HCT116 (cell line): Measurements from ENCODE around the gene TRMU.

Experiments
- CTCF ChIP-seq, 3 experiments: fragments of 200-600 bp in 1 of 3; sonication (generic) in 1 of 3; IDR thresholded peaks in 2 of 3; conservative IDR thresholded peaks in 1 of 3; 2 replicates each; pipeline ENCODE4 v1.5.1; 2012 to 2017; ENCODE audit warnings: low read depth in 2 of 3, low read length in 2 of 3, antibody characterized with exemption in 1 of 3, borderline replicate concordance in 1 of 3, control low read depth in 1 of 3, mild to moderate bottlenecking in 1 of 3, mixed read lengths in 1 of 3, mixed run types in 1 of 3, moderate library complexity in 1 of 3; ENCODE audit not compliant: insufficient read depth in 1 of 3
- EZH2phosphoT487 ChIP-seq: fragments of 200-600 bp; IDR thresholded peaks from 2 replicates; pipeline ENCODE4 v1.6.1; 2018; ENCODE audit warnings: antibody characterized with exemption, borderline replicate concordance
- POLR2A ChIP-seq: IDR thresholded peaks from 2 replicates; pipeline ENCODE4 v1.7.0; 2011; ENCODE audit warnings: borderline replicate concordance; ENCODE audit not compliant: insufficient read depth, insufficient read length; ENCODE audit errors: extremely low read depth
- POLR2AphosphoS5 ChIP-seq: IDR thresholded peaks from 2 replicates; pipeline ENCODE4 v1.6.1; 2011; ENCODE audit warnings: mild to moderate bottlenecking, low read depth, low read length, moderate library complexity
- YY1 ChIP-seq: IDR thresholded peaks from 2 replicates; pipeline ENCODE4 v1.6.1; 2011; ENCODE audit warnings: low read length, low read depth, moderate library complexity, mild to moderate bottlenecking; ENCODE audit not compliant: insufficient replicate concordance; ENCODE audit errors: extremely low read depth

- no peak for TF ChIP-seq CTCF (IDR thresholded peaks at IDR 0.05 in 2 of 3, conservative IDR thresholded peaks at IDR 0.05 in 1 of 3; ENCODE audit: borderline replicate concordance in 1 of 3, insufficient read depth in 1 of 3, low read depth in 2 of 3, low read length in 2 of 3)
- TF ChIP-seq POLR2A, result no peak
- no peak for TF ChIP-seq YY1
- no peak for TF ChIP-seq POLR2AphosphoS5
- no peak for TF ChIP-seq EZH2phosphoT487
These were observed 5.2 kb downstream of the TRMU start for GRCh38 chr22:46340676-46341075.
